ENCODE results near the gene AMT.
A peak's percentile ranks its signal among the peaks of the same experiment; 100 is the strongest.

AMT gene

GRCh38 chr3:49469037-49469935 is 47.0 kb upstream of the AMT start:
- Histone ChIP-seq H3K27me3 (ENCODE audit: insufficient read depth, low read length, poor library complexity) (no peaks in the 10 kb centered on the region), H3K9me3 (ENCODE audit: insufficient read depth, low read length, severe bottlenecking) (no peaks in the 10 kb centered on the region), H3K27ac (ENCODE audit: low read length) (peak overlapping the region; percentile 56), H3K4me3 (ENCODE audit: low read depth in 1 of 2, low read length in 2 of 2) (peak overlapping the region; percentile 38 to 87), H2AFZ (ENCODE audit: low read depth, low read length) (peak overlapping the region; percentile 91), H3K4me1 (ENCODE audit: insufficient read depth, low read length) (peaks cover 28% of the 10 kb centered on the region), H3K79me2 (ENCODE audit: insufficient read depth, low read length) (peaks cover 35% of the 10 kb centered on the region), H3K36me3 (ENCODE audit: insufficient read depth, low read length) (no peaks in the 10 kb centered on the region; the same call in 1 of the 2 replicates), H3K9ac (ENCODE audit: low read depth, low read length) (peak overlapping the region; percentile 84), H4K20me1 (ENCODE audit: insufficient read depth, low read length) (peaks cover 13% of the 10 kb centered on the region; the same call in 1 of the 2 replicates), H3K4me2 (ENCODE audit: insufficient read depth, low read length) (peak overlapping the region; percentile 81)
- ATAC-seq (ENCODE audit: insufficient read depth, low read depth): no peak
- TF ChIP-seq CTCF (IDR thresholded peaks at IDR 0.05; ENCODE audit: borderline replicate concordance, extremely low read depth, low read length, poor library complexity, severe bottlenecking) (no peak), EZH2 (IDR thresholded peaks at IDR 0.05; ENCODE audit: borderline replicate concordance, low read depth, low read length, severe bottlenecking) (no peak)
- DNase-seq: no peak

GRCh38 chr3:49466085-49466484 is 43.8 kb upstream of the AMT start:
- Histone ChIP-seq H3K27me3 (ENCODE audit: insufficient read depth, low read length, poor library complexity) (no peaks in the 10 kb centered on the region), H3K36me3 (ENCODE audit: insufficient read depth, low read length) (no peaks in the 10 kb centered on the region; the same call in 1 of the 2 replicates), H2AFZ (ENCODE audit: low read depth, low read length) (0 out of 2 replicates have a peak overlapping the region, but pooled peaks have one; percentile 12), H3K4me1 (ENCODE audit: insufficient read depth, low read length) (peaks cover 15% of the 10 kb centered on the region), H4K20me1 (ENCODE audit: insufficient read depth, low read length) (peaks cover 5% of the 10 kb centered on the region; the same call in 1 of the 2 replicates), H3K79me2 (ENCODE audit: insufficient read depth, low read length) (peaks cover 7% of the 10 kb centered on the region), H3K9ac (ENCODE audit: low read depth, low read length) (no peak overlapping the region), H3K9me3 (ENCODE audit: insufficient read depth, low read length, severe bottlenecking) (no peaks in the 10 kb centered on the region), H3K4me2 (ENCODE audit: insufficient read depth, low read length) (no peak overlapping the region), H3K4me3 (ENCODE audit: low read depth in 1 of 2, low read length in 2 of 2) (no peak overlapping the region), H3K27ac (ENCODE audit: low read length) (no peak overlapping the region)
- TF ChIP-seq CTCF (IDR thresholded peaks at IDR 0.05; ENCODE audit: borderline replicate concordance, extremely low read depth, low read length, poor library complexity, severe bottlenecking) (no peak), EZH2 (IDR thresholded peaks at IDR 0.05; ENCODE audit: borderline replicate concordance, low read depth, low read length, severe bottlenecking) (no peak)
- ATAC-seq (ENCODE audit: insufficient read depth, low read depth) (no peak), DNase-seq (no peak)

- DNase-seq (no peak), ATAC-seq (ENCODE audit: insufficient read depth, low read depth) (no peak)
- no peak overlapping the region for H3K4me2 ChIP-seq (ENCODE audit: insufficient read depth, low read length)
- no peak overlapping the region for H3K9ac ChIP-seq (ENCODE audit: low read depth, low read length)
- H4K20me1 ChIP-seq (ENCODE audit: insufficient read depth, low read length): no peaks in the 10 kb centered on the region
- H3K27ac ChIP-seq (ENCODE audit: low read length): no peak overlapping the region
- no peaks in the 10 kb centered on the region for H3K9me3 ChIP-seq (ENCODE audit: insufficient read depth, low read length, severe bottlenecking)
- H3K4me3 ChIP-seq (ENCODE audit: low read depth in 1 of 2, low read length in 2 of 2): no peak overlapping the region
- no peak for TF ChIP-seq EZH2 (IDR thresholded peaks at IDR 0.05; ENCODE audit: borderline replicate concordance, low read depth, low read length, severe bottlenecking)
- TF ChIP-seq CTCF (IDR thresholded peaks at IDR 0.05; ENCODE audit: borderline replicate concordance, extremely low read depth, low read length, poor library complexity, severe bottlenecking): no peak
- no peaks in the 10 kb centered on the region for H3K27me3 ChIP-seq (ENCODE audit: insufficient read depth, low read length, poor library complexity)
- peaks cover under 1% of the 10 kb centered on the region; the same call in 1 of the 2 replicates for H3K79me2 ChIP-seq (ENCODE audit: insufficient read depth, low read length)
- no peak overlapping the region for H2AFZ ChIP-seq (ENCODE audit: low read depth, low read length)
- peaks cover 10% of the 10 kb centered on the region for H3K4me1 ChIP-seq (ENCODE audit: insufficient read depth, low read length)
- no peaks in the 10 kb centered on the region; the same call in 1 of the 2 replicates for H3K36me3 ChIP-seq (ENCODE audit: insufficient read depth, low read length)
These were observed 43.2 kb upstream of the AMT start for GRCh38 chr3:49465270-49466034.
